HG02588 (cell line): ENCODE data around the gene RBSN.

ENCODE experiments used
- ATAC-seq: cut with Tn5 transposase; IDR thresholded peaks from one replicate; pipeline ENCODE4 v1.9.1; 2021; ENCODE audit warnings: mild to moderate bottlenecking, moderate library complexity; ENCODE audit not compliant: unreplicated experiment

The RBSN gene

DNA sequence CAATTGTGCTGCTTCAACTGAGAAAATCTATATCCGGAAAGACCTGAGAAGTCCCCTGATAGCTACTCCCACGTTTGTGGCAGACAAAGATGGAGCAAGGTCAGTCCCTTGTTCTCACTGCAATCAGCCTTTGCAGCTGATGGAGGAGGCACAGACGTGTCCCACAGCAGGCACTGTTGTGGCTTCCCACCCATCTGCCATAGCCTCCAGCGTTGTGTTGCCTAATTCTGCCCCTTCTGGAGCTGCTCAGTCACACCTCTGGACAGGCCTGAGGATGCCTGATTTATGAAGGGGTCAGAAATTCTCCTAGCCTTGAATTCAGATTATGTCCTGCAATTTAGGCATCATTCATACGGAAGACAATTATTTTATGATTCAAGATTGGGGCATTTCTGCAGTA is 75.7 kb downstream of the RBSN start:
- ATAC-seq: no peak
